HG03060 (cell line): ENCODE data around the gene TXNL1.
"Not testable (repeated sequence)": the region's sequence is repeated elsewhere in the genome, so short reads cannot be mapped to it uniquely, and the experiment has no call there.

Experiments
- ATAC-seq: cut with Tn5 transposase; IDR thresholded peaks from one replicate; pipeline ENCODE4 v1.9.1; 2021; ENCODE audit warnings: low read depth, moderate number of reproducible peaks; ENCODE audit not compliant: unreplicated experiment

Gene TXNL1

GRCh38 chr18:56638232-56639103 is at the start of gene TXNL1:
TXNL1 (minus strand) TSS chr18:56638592; CDS start chr18:56638440, 152 bp downstream.
- ATAC-seq = peak; percentile 89

- no peak for ATAC-seq
Measured at GRCh38 chr18:56684277-56684676, 45.9 kb upstream of the TXNL1 start.

GRCh38 chr18:56678836-56679565 is 40.6 kb upstream of the TXNL1 start:
- no peak for ATAC-seq

- ATAC-seq = no peak
Measured at GRCh38 chr18:56676639-56677038, 38.2 kb upstream of the TXNL1 start.

GRCh38 chr18:56672981-56673380 is 34.6 kb upstream of the TXNL1 start:
- ATAC-seq = no peak

GRCh38 chr18:56672391-56672790 is 34.0 kb upstream of the TXNL1 start:
- no peak for ATAC-seq

GRCh38 chr18:56662902-56663301 is 24.5 kb upstream of the TXNL1 start:
- no peak for ATAC-seq

- ATAC-seq = no peak
Measured at GRCh38 chr18:56662502-56662901, 24.1 kb upstream of the TXNL1 start.

- no peak for ATAC-seq
Measured at GRCh38 chr18:56662063-56662408, 23.6 kb upstream of the TXNL1 start.

- no peak for ATAC-seq
Measured at GRCh38 chr18:56661360-56662062, 23.1 kb upstream of the TXNL1 start.

- no peak for ATAC-seq
Measured at GRCh38 chr18:56660655-56661054, 22.3 kb upstream of the TXNL1 start.

- ATAC-seq = no peak
Measured at GRCh38 chr18:56659111-56659510, 20.7 kb upstream of the TXNL1 start.

- no peak for ATAC-seq
Measured at GRCh38 chr18:56658261-56658660, 19.9 kb upstream of the TXNL1 start.

GRCh38 chr18:56654280-56654679 is 15.9 kb upstream of the TXNL1 start:
- ATAC-seq = not testable (repeated sequence)

GRCh38 chr18:56652802-56653201 is 14.4 kb upstream of the TXNL1 start:
- ATAC-seq = no peak

- no peak for ATAC-seq
Measured at GRCh38 chr18:56651771-56652092, 13.3 kb upstream of the TXNL1 start.

GRCh38 chr18:56650944-56651770 is 12.8 kb upstream of the TXNL1 start, which contains the start of gene WDR7:
WDR7 (plus strand) TSS chr18:56651359; CDS start chr18:56672516, 21,157 bp downstream.
- ATAC-seq = peak; percentile 95

GRCh38 chr18:56649996-56650395 is 11.6 kb upstream of the TXNL1 start:
- no peak for ATAC-seq

- ATAC-seq = no peak
Measured at GRCh38 chr18:56647951-56648893, 9.8 kb upstream of the TXNL1 start.
